ENCODE results near the gene UPF1.
"Not testable (repeated sequence)": the region's sequence is repeated elsewhere in the genome, so short reads cannot be mapped to it uniquely, and the experiment has no call there.

UPF1 gene

GRCh38 chr19:18798384-18799352, 33.1 kb upstream of the UPF1 start:
- DNase-seq (ENCODE audit: low read depth): no peak
- H3K4me3 ChIP-seq (ENCODE audit: low read depth, low read length): no peak overlapping the region

- no peak overlapping the region for H3K4me3 ChIP-seq (ENCODE audit: low read depth, low read length)
- DNase-seq (ENCODE audit: low read depth): no peak
Measured at GRCh38 chr19:18799389-18799970, 32.3 kb upstream of the UPF1 start.

GRCh38 chr19:18800079-18800478, 31.7 kb upstream of the UPF1 start:
- DNase-seq (ENCODE audit: low read depth): no peak
- H3K4me3 ChIP-seq (ENCODE audit: low read depth, low read length): no peak overlapping the region

- no peak for DNase-seq (ENCODE audit: low read depth)
- H3K4me3 ChIP-seq (ENCODE audit: low read depth, low read length): no peak overlapping the region
Measured at GRCh38 chr19:18800636-18801035, 31.1 kb upstream of the UPF1 start.

- H3K4me3 ChIP-seq (ENCODE audit: low read depth, low read length): no peak overlapping the region
- DNase-seq (ENCODE audit: low read depth): no peak
Measured at GRCh38 chr19:18802354-18802753, 29.4 kb upstream of the UPF1 start.

GRCh38 chr19:18803550-18804138, 28.1 kb upstream of the UPF1 start:
- H3K4me3 ChIP-seq (ENCODE audit: low read depth, low read length): no peak overlapping the region
- no peak for DNase-seq (ENCODE audit: low read depth)

GRCh38 chr19:18804139-18804601, 27.6 kb upstream of the UPF1 start:
- no peak overlapping the region for H3K4me3 ChIP-seq (ENCODE audit: low read depth, low read length)
- DNase-seq (ENCODE audit: low read depth): no peak

GRCh38 chr19:18804643-18805042, 27.1 kb upstream of the UPF1 start:
- no peak for DNase-seq (ENCODE audit: low read depth)
- H3K4me3 ChIP-seq (ENCODE audit: low read depth, low read length): no peak overlapping the region

- no peak for DNase-seq (ENCODE audit: low read depth)
- H3K4me3 ChIP-seq (ENCODE audit: low read depth, low read length): no peak overlapping the region
Measured at GRCh38 chr19:18807861-18808331, 23.9 kb upstream of the UPF1 start.

- DNase-seq (ENCODE audit: low read depth): peak; percentile 77
Measured at GRCh38 chr19:18809149-18809868, 22.4 kb upstream of the UPF1 start.

GRCh38 chr19:18811638-18812037, 20.1 kb upstream of the UPF1 start:
- H3K4me3 ChIP-seq (ENCODE audit: low read depth, low read length); DNase-seq (ENCODE audit: low read depth): not testable (repeated sequence)

More at GRCh38 chr19:18809149-18809868, 22.4 kb upstream of the UPF1 start:
- H3K4me3 ChIP-seq (ENCODE audit: low read depth, low read length): no peak overlapping the region

GRCh38 chr19:18814063-18814462, 17.7 kb upstream of the UPF1 start:
- DNase-seq (ENCODE audit: low read depth): no peak
- H3K4me3 ChIP-seq (ENCODE audit: low read depth, low read length): no peak overlapping the region

- no peak for DNase-seq (ENCODE audit: low read depth)
- H3K4me3 ChIP-seq (ENCODE audit: low read depth, low read length): no peak overlapping the region
Measured at GRCh38 chr19:18815673-18816072, 16.1 kb upstream of the UPF1 start.

- DNase-seq (ENCODE audit: low read depth); H3K4me3 ChIP-seq (ENCODE audit: low read depth, low read length): not testable (repeated sequence)
Measured at GRCh38 chr19:18816645-18817044, 15.1 kb upstream of the UPF1 start.

- H3K4me3 ChIP-seq (ENCODE audit: low read depth, low read length): no peak overlapping the region
- no peak for DNase-seq (ENCODE audit: low read depth)
Measured at GRCh38 chr19:18817574-18817973, 14.2 kb upstream of the UPF1 start.

- H3K4me3 ChIP-seq (ENCODE audit: low read depth, low read length): no peak overlapping the region
- DNase-seq (ENCODE audit: low read depth): no peak
Measured at GRCh38 chr19:18828786-18829185, 3.0 kb upstream of the UPF1 start.

GRCh38 chr19:18830488-18830887, 1.3 kb upstream of the UPF1 start:
- no peak for DNase-seq (ENCODE audit: low read depth)
- H3K4me3 ChIP-seq (ENCODE audit: low read depth, low read length): no peak overlapping the region

GRCh38 chr19:18832306-18833140, 764 bp downstream of the UPF1 start:
- DNase-seq (ENCODE audit: low read depth): no peak
- H3K4me3 ChIP-seq (ENCODE audit: low read depth, low read length): peak overlapping the region; percentile 79

- DNase-seq (ENCODE audit: low read depth): no peak
- H3K4me3 ChIP-seq (ENCODE audit: low read depth, low read length): peak overlapping the region; percentile 79
Measured at GRCh38 chr19:18833141-18833476, 1.4 kb downstream of the UPF1 start.
